ENCODE results near the gene BICC1. TPM values are rescaled to one million over a fixed set of nuclear protein-coding genes. Genes with fewer than 3 reads are reported as not detected.

Gene BICC1
- total RNA-seq, 2 donors from 2014 or later, result 35.3 to 42.0 TPM

DNA sequence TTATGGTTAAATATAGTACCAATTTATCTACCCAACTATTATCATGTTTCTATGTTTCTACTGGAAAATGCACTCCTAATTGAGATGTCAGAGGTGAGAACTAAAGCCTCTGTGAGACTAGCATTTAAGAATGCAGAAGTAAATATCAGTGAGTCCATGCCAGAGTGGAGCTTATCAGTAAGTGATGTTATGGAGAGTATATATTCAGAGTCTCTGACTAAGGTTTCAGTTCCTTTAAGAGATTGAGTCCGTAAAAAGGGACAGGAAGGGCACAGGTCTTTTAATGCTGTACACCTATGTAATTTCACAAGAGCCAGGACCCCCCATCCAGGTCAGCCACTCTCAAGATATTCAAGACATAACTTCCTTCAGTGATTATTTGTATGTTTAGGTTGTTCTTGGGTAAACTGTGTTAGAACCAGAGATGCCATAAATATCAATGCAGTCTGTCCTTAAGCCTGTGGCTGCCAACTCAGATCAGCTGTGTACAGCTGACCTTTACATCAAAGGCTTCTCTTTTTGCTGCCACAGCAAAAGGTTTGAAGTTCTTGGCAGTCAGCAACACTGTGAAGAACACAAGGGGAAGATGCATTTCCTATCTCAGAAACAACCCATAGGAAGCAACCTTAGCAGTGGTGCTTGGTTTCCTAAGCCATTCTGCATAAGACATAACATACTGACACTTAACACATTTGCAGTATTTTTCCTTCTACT lies 244.8 kb downstream of the BICC1 start:
- Histone ChIP-seq H3K27ac (no peak overlapping the region), H3K27me3 (no peaks in the 10 kb centered on the region), H3K9me3 (no peaks in the 10 kb centered on the region), H3K4me3 (no peak overlapping the region), H3K4me1 (peaks cover 22% of the 10 kb centered on the region), H3K36me3 (replicated peaks in 1 of 2; ENCODE audit: insufficient read depth in 1 of 2, low read depth in 2 of 2) (no peaks in the 10 kb centered on the region)
- no peak for DNase-seq
- TF ChIP-seq POLR2A (IDR thresholded peaks at IDR 0.05) (no peak), CTCF (IDR thresholded peaks at IDR 0.05) (no peak)
- WGBS, 2 donors, result 53 to 58% methylated on average over 1 of the region's 1 CpG
- intact Hi-C loops (cut with DNase I), result no loop called here
- no peak for ATAC-seq

- H3K27ac ChIP-seq, result no peak overlapping the region
- no peak for DNase-seq
- no peaks in the 10 kb centered on the region for H3K9me3 ChIP-seq
- H3K4me3 ChIP-seq, result no peak overlapping the region
- no peaks in the 10 kb centered on the region for H3K27me3 ChIP-seq
- H3K4me1 ChIP-seq, result peaks cover 22% of the 10 kb centered on the region
- ATAC-seq, result no peak
- 18 to 20% methylated on average over 1 of the region's 1 CpG for WGBS, 2 donors
- TF ChIP-seq CTCF (IDR thresholded peaks at IDR 0.05) (no peak), POLR2A (IDR thresholded peaks at IDR 0.05) (no peak)
- H3K36me3 ChIP-seq (replicated peaks in 1 of 2; ENCODE audit: insufficient read depth in 1 of 2, low read depth in 2 of 2), result no peaks in the 10 kb centered on the region
- intact Hi-C loops (cut with DNase I), result no loop called here
Observed at GRCh38 chr10:58758321-58758720, 245.6 kb downstream of the BICC1 start.

- Histone ChIP-seq H3K4me3 (no peak overlapping the region), H3K27ac (no peak overlapping the region), H3K36me3 (replicated peaks in 1 of 2; ENCODE audit: insufficient read depth in 1 of 2, low read depth in 2 of 2) (no peaks in the 10 kb centered on the region), H3K4me1 (no peaks in the 10 kb centered on the region), H3K27me3 (no peaks in the 10 kb centered on the region), H3K9me3 (no peaks in the 10 kb centered on the region)
- ATAC-seq (no peak), DNase-seq (no peak)
- 83 to 92% methylated on average over 1 of the region's 1 CpG for WGBS, 2 donors
- TF ChIP-seq CTCF (IDR thresholded peaks at IDR 0.05) (no peak), POLR2A (IDR thresholded peaks at IDR 0.05) (no peak)
- intact Hi-C loops (cut with DNase I), result no loop called here
Observed at GRCh38 chr10:58764087-58764747, 251.5 kb downstream of the BICC1 start.

- H3K4me3 ChIP-seq, result no peak overlapping the region
- H3K4me1 ChIP-seq, result no peaks in the 10 kb centered on the region
- DNase-seq (no peak), ATAC-seq (no peak)
- intact Hi-C loops (cut with DNase I), result no loop called here
- no peaks in the 10 kb centered on the region for H3K9me3 ChIP-seq
- TF ChIP-seq CTCF (IDR thresholded peaks at IDR 0.05) (no peak), POLR2A (IDR thresholded peaks at IDR 0.05) (no peak)
- no peaks in the 10 kb centered on the region for H3K36me3 ChIP-seq (replicated peaks in 1 of 2; ENCODE audit: insufficient read depth in 1 of 2, low read depth in 2 of 2)
- H3K27ac ChIP-seq, result no peak overlapping the region
- WGBS, 2 donors, result 55 to 58% methylated on average over 3 of the region's 3 CpGs
- no peaks in the 10 kb centered on the region for H3K27me3 ChIP-seq
Observed at GRCh38 chr10:58765910-58766309, 253.2 kb downstream of the BICC1 start.

- Histone ChIP-seq H3K4me3 (no peak overlapping the region), H3K9me3 (no peaks in the 10 kb centered on the region), H3K27me3 (no peaks in the 10 kb centered on the region), H3K27ac (no peak overlapping the region), H3K36me3 (replicated peaks in 1 of 2; ENCODE audit: insufficient read depth in 1 of 2, low read depth in 2 of 2) (no peaks in the 10 kb centered on the region), H3K4me1 (no peaks in the 10 kb centered on the region)
- no peak for DNase-seq
- 91 to 95% methylated on average over 4 of the region's 4 CpGs for WGBS, 2 donors
- intact Hi-C loops (cut with DNase I), result no loop called here
- no peak for ATAC-seq
- TF ChIP-seq POLR2A (IDR thresholded peaks at IDR 0.05) (no peak), CTCF (IDR thresholded peaks at IDR 0.05) (no peak)
Observed at GRCh38 chr10:58767652-58768051, 255.0 kb downstream of the BICC1 start.
